ENCODE data around the gene IRF5.
A peak's percentile ranks its signal among the peaks of the same experiment; 100 is the strongest.

IRF5 gene

DNA sequence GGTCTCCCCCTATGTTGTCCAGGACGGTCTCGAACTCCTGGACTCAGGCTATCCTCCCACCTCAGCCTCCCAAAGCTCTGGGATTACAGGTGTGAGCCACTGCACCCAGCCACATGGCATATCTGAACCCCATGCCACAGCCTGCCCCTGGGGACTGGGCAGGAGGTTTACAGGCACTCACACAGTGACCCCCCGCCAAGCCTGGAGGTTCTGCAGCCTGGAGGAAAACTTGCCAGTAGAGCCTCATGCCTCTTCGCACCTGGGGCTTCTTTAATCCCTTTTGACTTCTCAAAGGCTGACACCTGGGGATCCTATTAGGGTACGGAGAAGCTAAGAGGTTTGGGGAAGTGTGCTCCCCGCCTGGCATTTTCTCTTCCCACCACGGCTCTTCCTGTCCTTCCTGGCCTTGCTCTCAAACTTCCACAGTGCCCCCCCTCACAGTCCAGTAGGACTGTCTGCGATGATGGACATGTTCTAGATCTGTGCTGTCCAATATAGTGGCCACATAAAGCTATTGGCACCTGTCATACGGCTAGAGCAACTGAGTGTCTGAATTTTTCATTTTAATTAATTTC is 15.8 kb upstream of the IRF5 start:
- DNase-seq = no peak

DNA sequence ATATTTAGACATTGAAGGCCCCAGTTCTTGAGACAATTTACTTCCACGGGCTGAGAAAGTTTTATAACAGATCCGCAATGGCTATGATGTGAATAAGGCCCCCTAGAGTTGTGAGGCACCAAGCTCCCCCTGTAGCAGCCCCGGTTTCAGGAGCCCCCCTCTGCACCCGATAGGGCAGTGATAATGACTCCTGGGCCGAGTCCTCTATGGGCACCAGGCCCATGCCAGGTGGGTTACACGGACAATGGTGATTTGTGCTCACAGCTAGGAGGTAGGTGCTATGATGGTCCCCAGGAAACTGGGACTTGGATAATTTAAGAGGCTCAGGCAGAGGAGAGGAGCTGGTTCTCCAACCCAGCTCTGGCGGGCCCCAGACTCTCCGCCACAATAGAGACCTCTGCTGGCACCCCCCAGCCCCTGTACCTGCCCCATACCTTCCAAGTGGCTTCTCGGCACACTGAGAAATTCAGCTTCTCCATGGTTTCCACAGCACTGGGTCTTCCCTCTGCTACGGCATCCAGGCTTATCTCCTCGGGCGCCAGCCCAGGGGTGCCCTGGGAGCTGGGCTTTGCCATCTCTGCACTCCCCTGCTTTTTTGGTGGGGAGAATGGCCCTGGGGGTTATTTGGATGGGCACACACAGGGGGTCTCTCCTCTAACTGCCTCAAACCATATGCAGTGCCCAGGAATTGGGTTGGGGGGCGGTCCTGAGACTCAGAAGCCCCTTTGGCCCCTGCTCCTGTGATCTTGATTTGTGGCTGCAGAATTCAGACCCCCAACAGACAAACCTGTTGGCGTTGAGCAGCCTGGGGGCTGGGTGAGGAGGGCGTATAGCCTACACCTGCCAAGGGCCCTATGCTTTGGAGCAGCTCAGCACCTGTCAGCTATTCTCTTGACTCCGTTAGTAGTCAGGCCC is 15.0 kb upstream of the IRF5 start:
- no peak for DNase-seq

DNA sequence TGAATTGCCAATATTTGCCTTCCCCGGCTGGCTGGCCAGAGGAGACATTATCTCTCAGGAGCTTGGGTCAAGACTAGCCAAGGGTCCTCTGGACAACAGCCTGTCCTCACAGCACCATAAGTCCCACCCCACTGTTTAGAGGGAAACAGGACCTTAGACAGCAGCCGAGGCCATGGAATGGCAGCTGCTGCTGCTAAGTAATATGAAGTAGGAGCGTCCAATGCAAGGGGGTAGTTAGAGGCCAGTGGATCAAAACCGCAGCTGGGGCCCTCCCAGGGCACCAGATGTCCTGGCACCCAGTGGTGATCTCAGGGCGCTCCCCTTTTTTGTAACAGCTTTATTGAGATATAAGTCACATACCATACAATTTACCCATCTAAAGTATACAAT is 14.3 kb upstream of the IRF5 start:
- no peak for DNase-seq

DNA sequence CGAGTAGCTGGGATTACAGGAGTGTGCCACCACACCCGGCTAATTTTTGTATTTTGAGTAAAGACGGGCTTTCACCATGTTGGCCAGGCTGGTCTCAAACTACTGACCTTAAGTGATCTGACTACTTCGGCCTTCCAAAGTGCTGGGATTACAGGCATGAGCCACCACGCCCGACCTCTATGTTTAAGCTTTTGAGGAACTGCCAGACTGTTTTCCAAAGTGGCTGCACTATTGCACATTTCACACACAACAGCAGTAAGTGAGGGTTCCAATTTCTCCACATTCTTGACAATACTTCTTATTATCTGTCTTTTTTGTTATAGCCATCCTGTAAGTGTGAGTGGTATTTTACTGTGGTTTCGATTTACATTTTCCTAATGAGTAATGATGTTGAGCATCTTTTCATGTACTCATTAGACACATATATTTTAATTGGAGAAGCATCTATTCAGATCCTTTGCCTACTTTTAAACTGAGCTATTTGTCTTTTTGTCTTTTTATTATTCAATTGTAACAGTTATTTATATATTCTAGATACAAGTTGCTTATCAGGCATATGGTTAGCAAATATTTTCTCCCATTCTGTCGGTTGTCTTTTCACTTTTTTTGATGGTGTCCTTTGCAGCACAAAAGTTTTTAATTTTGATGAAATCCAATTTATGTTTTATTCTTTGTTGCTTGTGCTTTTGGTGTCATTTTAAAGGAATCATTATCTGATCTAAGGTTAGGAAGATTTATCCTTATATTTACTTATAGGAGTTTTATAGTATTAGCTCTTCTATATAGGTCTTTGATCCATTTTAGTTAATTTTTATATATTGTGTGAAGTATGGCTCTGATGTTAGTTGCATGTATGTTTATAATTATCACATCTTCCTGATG is 12.8 kb upstream of the IRF5 start:
- DNase-seq = no peak

DNA sequence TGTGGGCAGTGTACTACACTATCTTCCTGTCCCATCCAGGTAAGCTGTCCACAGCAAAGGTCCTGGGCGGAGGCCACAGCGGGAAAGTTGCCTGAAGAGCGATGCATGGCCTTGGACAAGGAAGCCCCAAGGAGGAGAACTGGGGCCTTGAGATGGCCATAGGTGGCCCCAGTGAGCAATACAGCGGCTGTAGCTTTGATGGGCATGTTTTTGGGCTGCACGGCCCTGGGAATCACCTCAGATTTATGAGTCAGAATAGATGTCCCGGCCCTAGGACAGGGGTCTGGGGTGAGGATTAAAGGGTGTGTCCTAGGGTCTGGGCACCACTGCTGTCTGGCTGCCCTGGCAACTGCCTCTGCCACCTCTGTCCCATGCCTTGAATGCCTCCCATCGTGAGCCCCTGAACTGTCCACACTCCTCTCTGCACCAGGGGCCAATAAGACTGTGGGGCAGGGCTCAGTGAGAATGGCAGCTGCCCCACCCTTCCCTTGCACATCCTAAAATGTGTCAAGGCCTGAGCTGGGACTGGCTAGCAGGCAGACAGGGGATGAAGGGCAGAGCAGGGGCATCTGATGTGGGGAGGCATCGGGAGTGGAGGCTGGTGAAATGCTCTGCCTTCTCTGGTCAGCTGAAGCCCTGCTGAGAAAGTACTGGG is 9.4 kb upstream of the IRF5 start:
- DNase-seq = no peak

DNA sequence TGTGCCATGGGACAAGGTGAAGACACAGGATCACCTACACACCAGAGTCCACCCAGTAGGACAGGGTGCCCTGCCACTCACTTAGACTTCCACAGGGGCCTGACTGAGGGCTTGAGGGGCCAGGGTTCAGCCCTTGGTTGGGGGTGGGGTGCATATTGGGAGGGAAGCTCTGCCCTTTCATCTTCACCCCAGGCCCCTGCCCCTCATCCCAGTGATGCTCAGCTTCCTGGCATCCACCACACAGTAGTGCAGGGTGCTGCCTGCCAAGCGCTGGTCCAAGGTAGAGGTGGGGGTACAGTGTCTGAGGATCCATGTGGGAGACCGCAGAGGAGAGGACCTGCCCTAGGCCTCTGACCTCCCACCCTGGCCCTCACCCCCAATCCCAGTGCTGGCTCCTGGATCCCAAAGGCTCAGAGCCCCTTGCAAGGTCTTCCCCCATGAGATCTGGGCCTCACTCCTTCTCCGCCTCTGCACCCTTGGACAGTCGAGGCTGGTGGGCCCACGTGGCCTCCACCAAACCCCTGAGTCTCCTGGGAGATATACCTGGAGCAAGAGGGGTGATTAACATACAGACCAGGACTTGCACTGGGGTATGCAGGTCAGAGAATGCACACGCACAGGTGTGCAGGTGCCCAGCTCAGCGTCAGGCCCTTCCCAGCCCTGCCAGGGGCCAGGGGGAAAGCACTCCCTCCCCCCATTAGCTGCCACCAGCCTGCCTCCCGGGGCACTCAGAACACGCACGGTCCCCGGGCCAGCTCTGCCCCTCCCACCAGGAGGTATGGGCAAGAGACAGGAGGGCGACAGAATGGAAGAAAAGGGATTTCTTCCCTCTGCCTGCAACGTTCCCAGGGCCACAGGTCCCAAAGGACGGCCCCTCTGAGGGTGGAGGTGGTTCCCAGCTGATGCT is 8.6 kb upstream of the IRF5 start:
- no peak for DNase-seq

DNA sequence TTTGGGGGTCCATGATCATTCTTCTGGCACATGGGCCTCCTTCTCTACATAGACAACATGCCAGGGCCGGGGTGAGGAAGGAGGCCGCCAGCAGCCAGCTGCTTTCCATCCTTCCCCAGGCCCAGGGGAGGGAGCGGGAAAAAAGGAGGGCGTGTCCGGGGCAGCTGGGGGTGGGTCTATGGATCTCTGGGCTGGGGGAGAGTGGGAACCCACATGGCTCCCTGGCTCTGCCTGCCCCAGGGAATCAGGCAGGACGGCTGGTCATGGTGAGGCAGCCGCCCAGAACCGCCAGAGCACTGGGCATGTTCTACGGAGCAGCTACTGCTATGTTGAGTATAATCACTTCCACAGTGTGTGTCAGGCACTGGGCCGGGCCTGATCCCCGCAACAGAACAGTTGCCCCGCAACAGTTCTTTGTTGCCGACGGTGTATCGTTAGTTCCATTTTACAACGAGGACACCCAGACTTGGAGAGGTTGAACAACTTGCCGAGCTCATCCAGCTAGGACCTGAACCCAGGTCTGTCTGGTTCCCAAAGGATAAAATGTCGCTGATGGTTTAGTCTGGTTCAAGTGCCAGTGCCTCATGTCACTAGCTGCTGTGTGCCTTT is 6.4 kb upstream of the IRF5 start:
- DNase-seq = no peak

DNA sequence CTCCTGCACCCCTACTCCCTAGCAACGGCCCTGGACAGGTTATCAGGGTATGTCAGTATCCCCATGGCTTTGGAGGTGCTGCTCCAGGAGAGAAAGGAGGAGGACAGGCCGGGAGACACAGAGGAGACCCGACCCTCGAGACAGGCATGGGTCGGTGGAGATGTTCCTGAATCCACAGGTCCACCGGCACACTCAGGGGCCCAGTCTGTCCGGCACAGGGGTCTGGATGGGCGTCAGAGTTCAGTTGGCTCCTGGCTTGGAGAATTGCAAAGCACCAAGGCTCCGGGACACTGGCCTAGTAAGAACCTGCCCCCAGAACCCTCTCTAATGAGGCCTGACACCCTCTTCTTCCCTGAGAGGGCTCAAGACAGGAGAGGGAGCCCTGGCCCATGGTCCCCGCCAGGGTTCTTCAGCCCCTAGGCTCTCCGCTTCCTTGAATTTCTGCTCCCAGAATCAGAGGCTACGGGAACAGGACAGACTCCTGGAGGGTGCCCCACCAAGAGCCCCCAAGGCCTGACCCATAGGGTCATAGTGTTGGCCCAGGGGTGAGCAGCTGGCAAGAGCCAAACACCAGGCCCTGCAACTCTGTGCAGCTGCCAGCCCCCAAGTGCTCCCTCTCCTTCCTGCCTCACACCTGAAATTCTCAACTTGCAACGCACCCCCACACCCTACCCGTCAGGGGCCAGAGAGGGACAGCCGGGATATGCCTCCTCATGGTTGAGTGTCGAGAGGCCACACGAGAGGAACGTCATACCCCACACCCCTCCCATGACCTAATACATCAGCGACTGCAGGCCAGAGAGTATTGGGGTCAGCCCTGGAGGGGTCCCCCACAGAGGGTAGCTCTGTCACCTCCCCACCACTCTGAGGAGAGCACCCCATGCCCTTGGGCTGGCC is 5.5 kb upstream of the IRF5 start:
- DNase-seq = no peak

DNA sequence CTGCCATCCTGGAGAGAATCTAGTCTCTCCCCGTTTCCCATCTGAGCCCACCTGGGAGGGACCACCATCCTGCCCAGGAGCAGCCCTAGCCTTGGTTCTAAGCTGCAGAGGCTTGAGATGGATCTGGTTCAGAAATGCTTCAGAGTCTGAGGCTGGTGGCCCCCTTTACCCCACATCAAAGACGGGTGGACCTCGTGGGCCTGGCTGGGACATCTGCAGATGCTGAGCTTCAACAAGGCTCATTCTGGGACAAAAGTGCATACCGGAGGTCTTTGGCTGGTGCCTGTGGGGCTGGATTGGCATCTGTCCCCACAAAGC is 4.9 kb upstream of the IRF5 start:
- DNase-seq = no peak

DNA sequence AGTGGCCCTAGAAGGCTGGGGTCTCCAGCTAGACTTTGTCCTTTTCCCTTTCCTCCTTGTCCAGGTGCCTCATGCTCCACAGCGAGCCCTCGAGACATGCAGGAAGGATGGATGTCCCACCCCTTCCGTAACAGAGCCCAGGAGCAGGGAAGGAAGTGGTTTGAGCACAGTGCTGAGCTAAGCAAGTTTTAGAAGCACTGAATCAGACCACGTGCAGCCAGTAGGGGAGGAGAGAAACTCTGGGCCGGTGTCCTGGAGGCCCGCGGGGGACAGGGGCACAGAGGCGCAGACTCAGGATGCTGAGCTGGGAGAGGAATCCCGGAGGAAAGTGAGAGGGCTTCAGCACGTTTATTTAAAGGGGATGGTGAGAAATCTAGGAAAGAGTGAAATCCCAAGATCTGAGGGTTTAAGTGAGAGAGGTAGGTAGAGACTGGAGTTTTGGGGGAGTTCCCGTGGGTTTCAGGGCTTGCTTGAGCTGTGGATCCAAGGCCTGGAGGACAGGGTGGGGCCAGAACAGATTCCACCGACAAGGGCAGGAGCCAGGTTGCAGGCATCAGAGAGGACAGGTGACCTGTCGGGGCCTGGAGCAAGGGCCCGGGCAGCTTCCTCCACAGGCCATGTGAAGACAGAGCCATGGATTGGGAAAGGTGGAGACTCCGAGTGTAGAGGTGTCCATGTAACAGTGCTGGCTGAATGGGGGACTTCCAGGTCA is 4.4 kb upstream of the IRF5 start:
- no peak for DNase-seq

DNA sequence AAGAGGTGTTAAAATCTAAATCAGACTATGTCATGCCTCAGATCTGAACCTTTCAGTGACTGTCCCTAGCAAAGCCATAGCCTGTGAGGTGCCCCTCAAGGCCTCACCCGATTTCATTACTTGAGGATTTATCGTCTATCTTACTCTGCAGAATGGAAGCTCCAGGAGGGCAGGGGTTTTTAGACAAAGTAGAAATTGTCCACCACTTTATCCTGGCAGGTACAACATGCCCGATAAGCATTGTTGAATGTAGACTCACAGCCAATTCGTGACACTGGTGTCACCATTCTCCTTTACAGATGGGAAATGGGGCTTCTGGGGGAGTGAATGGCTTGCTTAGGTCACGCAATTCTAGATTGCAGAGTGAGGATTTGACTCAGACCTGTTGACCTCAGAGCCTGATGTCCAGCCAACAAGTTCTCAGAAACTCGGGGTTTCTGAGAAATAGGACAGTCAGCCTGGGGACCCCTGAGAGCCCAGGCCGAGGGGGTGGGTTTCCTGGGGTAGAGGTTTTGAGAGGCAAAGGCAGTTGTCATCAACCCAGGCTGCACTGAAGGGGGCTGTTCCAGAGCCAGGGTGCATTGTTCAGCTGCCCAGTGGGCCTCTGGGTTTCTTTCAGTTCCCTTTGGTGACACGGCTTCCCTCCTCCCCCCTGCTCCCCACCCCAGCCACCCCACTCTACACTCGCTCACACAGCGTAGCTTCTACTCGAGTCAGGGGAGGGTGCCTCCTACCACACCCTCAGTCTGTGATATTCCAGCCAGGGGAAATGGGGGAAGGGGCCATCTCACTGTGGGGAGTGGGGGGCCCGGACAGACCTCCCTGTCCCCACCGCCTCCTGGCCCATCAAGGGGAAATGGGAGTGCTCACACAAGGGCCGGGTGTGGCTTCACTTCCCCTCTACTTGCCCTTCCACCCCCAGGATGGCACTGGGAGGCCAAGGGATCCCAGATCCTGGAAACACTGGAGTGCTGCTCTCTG is 3.1 kb upstream of the IRF5 start:
- no peak for DNase-seq

DNA sequence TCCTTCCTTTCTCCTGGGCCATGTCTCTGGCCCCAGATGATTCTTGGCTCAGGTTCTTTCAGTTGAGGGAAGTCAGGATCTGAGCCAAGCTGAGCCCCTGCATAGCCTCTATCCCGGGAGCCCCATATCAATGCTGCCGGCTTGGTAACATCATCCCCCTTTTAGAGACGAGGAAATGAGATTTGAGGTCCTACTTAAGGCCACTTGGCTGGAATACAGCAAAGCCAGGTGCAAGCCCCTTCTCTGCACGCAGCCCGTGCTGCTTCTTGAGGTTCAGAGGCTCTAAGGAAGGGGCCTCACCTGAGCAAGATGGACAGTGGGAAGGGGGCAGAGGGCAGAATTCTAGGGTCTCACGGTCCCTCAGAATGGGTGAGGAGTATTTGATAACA is 2.4 kb upstream of the IRF5 start:
- no peak for DNase-seq

DNA sequence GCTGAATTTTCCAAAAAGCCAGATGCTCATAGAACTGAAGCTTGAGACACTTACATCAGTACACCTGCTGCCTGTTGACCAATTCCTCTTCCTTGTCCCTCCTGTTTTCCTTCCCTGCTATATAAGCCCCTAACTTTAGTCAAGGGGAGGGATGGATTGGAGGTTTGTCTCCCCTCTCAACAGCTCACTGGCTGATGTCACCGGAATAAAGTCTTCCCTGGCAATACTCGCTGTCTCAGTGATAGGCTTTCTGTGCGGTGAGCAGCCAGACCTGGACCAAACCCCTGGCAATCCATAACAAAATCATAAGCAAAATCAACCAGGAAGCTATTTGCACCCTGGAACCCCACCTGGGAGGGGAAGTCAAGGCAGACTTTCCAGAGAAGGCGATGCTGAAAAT is 929 bp upstream of the IRF5 start:
- no peak for DNase-seq

DNA sequence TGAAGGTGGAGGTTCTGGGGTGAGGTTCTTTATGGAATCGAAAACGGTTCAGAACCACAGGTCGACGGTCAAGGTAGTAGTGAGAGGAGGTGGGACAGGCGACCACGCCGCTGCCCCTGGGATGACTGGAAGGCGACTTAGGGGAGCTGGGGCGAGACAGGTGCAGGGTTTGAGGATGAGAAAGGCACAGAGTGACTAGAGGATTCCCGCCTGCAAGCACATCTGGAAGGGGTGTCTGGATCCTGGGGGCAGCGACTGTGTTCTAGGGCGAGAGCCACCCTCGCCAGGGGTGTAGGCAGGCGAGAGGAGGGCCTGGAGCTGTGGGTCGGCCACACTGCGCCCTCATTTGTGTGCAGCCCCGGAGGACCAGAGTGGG is 468 bp upstream of the IRF5 start:
- no peak for DNase-seq

DNA sequence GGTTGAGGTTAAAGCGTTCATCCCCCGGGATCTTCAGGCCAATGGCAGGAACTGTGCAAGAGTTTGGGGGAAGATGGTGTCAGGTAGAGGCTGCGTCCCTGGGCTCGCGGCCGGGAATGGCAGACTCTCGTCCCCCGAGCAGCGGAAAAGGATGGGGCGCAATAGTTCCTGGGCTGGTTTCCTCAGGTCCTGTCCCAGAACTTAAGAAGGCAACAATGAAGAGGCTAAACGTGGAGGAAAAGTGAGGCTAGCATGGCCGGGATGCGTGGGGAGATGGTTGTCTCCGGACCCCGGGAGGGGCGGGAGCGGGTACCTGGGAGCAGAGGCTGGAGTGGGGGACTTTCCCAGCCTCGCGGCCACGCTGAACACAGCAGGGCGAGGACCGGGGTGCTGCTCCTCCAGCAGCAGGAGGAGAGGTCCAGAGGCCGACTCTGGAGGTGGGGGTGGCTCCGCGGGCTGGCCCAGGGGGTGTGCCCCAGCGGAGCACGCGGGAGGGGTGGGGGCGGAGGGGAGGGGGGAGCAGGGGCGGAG is 882 bp downstream of the IRF5 start:
- peak in 1 of 2 experiments; percentile 62 for DNase-seq

DNA sequence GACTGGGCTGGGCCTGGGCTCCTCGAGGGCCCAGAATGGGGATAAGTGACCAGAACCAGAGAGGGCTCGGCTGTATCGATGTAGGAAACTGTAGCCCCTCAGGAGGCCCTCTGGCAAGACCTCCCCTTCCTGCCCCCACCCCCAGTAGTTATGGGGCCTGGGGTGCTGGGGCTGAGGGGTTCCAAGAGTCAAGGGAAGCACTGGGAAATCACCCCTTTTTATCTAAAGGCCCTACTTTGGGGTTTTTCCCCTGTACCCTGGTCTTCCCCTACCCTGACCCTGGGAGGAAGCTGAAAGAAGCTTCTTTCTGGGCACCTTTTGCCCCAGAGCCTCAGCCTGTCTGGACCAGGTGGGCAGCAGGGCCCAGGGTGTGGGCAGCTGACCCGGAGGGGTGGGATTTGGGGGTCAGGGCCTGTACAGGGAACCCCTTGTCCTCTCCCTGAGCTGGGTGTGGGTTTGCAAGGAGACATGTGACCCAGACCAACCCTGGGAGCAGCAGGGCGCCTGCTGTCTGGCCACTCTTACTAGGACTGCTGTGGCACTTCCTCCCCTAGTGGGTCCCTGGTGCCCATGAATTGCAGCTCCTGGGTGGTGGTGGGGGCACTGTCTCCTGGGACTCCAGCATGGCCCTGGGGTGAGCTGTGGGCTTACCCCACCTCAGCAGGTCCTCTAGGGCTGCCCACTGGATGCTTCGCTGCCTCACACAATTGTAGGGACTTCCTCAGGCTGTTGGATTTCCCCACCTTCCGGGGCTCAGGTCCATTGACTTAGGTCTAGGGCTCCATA is 1.5 kb downstream of the IRF5 start:
- no peak for DNase-seq

DNA sequence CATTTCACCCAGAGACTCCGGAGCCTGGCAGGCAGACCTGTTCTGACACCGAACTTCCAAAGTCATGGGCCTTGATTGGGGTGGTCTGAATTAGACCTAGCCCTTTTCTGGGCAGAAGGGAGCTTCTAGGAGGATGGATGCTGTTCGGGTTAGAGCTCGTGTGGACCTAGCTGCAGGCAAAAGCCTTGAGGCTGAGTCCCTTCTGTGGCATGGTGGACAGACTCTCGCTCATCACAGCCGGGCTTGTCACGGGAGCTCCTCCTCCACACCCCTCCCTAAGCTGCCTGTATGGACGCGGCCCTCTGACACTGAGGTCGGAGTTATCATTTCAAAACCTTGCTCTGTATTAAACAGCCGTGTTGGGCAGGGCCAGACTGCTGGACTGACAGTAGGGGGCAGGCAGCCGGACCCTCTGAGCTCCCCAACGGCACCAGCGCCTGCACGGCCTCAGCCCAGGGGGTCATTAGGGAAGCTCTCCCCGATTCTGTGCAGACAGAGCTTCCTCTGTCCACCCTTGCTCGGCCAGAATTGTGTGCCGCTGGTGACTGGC is 2.2 kb downstream of the IRF5 start:
- DNase-seq = no peak
